H1 (cell line): ENCODE data around the gene CORO2B. TPM values are rescaled to one million over a fixed set of nuclear protein-coding genes. Genes with fewer than 3 reads are reported as not detected.

Source experiments
- MAFK ChIP-seq: IDR thresholded peaks from 2 replicates; pipeline ENCODE4 v1.6.1; 2012; ENCODE audit warnings: low read depth, mild to moderate bottlenecking, improper control_type of control experiment, low read length
- SP1 ChIP-seq: IDR thresholded peaks from 2 replicates; pipeline ENCODE4 v1.6.1; 2011; ENCODE audit warnings: low read depth, low read length
- TBP ChIP-seq: IDR thresholded peaks from 2 replicates; pipeline ENCODE4 v1.6.1; 2011; ENCODE audit warnings: low read depth, low read length, improper control_type of control experiment
- polyA plus RNA-seq, 7 experiments: library from polyadenylated mRNA; depleted of rRNA in 3 of 7; stranded (reverse) in 5 of 7; unstranded in 2 of 7; fragments of >200 nt in 5 of 7; fragments of 200-250 nt in 2 of 7; gene quantifications; 1 replicate in 5 of 7; 2 replicates in 1 of 7; 4 replicates in 1 of 7; pipeline versions ENCODE4 v1.2.1 to v1.2.3, GENCODE V29; 2011 to 2013; ENCODE audit warnings: missing spikeins in 2 of 7, mixed read lengths in 2 of 7
- total RNA-seq: library from RNA; stranded (reverse); fragmentation: NEBNext Ultra II Directional; extraction: Animal tissue kit (Norgen Biotek cat#: 25700); gene quantifications from 2 replicates; pipeline ENCODE4 v1.2.1, GENCODE V29; 2021
- TF ChIP-seq, protein P1 (sequence below): IDR thresholded peaks from 2 replicates; pipeline ENCODE4 v1.6.1; 2012; ENCODE audit warnings: inconsistent platforms

Gene CORO2B
- total and polyA plus RNA-seq, 2 of the 8 experiments (the other 6 are each of a cell fraction or from before 2014, with no cell fraction given): 3.4 to 6.7 TPM

GRCh38 chr15:68681836-68682235 is 103.0 kb downstream of the CORO2B start (continued):
- TF ChIP-seq, protein P1, sequence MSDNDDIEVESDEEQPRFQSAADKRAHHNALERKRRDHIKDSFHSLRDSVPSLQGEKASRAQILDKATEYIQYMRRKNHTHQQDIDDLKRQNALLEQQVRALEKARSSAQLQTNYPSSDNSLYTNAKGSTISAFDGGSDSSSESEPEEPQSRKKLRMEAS: no peak
- TF ChIP-seq SP1 (no peak), MAFK (no peak), TBP (no peak)
